GM23248 (cell line): ENCODE results near the gene FHL2.

Source experiments
- EZH2 ChIP-seq: fragments of 200-600 bp; sonication (generic); IDR thresholded peaks from 2 replicates; pipeline ENCODE4 v1.6.1; 2018; ENCODE audit warnings: antibody characterized with exemption, mild to moderate bottlenecking; ENCODE audit not compliant: insufficient read depth, poor library complexity, severe bottlenecking
- EZH2phosphoT487 ChIP-seq: fragments of 200-600 bp; sonication (generic); IDR thresholded peaks from 2 replicates; pipeline ENCODE4 v1.6.1; 2018; ENCODE audit warnings: antibody characterized with exemption, moderate library complexity, mild to moderate bottlenecking, low read depth; ENCODE audit not compliant: insufficient read depth

DNA sequence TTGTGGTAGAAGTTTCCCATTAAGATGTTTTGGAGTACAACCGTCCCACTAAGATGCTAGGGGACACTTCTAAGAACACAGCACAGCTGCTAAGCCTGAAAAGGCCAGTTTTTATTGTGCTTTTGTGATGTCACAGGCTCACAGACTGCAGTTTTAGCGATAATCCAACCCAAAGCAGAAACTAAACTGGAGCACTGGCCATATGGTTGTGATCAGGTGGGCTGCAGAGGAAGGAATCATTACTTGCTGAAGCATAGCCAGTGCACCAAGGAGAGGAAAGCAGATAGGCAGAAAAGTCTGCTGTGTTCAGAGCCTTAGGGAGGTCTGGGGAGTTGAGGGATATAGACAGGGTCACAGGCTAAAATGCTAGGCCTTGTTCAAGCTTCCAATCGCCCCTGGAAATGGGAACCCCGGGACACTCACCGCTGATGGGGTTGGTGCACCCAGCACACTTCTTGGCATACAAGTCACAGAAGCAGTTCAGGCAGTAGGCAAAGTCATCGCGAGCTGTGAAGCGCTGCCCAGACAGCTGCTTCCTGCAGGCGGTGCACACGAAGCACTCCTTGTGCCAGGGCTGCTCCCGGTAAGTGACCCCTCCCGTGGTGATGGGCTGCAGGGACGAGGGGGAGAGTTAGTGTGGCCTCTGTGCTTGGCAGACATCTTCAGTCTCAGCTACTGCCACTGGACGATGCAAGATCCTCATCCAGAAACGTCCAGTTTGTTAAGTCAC lies 35.8 kb downstream of the FHL2 start:
- no peak for TF ChIP-seq EZH2
- no peak for TF ChIP-seq EZH2phosphoT487
